Erythroblast (primary cell): Measurements from ENCODE around the gene PCBP3.

ENCODE experiments used
- GATA1 ChIP-seq: IDR thresholded peaks from 2 replicates; pipeline ENCODE4 v1.6.1; 2011; ENCODE audit warnings: low read depth, mild to moderate bottlenecking, control low read depth, low read length, moderate library complexity
- POLR2A ChIP-seq: IDR thresholded peaks from 2 replicates; pipeline ENCODE4 v1.6.1; 2011; ENCODE audit warnings: mild to moderate bottlenecking, low read length

- no peak for TF ChIP-seq POLR2A
- no peak for TF ChIP-seq GATA1
These were observed 269.9 kb downstream of the PCBP3 start for GRCh38 chr21:45913418-45913765.
